Left forelimb (tissue), 1 donor: ENCODE measurements around the gene GTPBP6.
"Not testable (repeated sequence)": the region's sequence is repeated elsewhere in the genome, so short reads cannot be mapped to it uniquely, and the experiment has no call there.

ENCODE experiments used
- DNase-seq: peaks from one replicate; pipeline ENCODE4 v3.0.0-alpha.2; 2018; ENCODE audit warnings: low spot score

Gene GTPBP6

DNA sequence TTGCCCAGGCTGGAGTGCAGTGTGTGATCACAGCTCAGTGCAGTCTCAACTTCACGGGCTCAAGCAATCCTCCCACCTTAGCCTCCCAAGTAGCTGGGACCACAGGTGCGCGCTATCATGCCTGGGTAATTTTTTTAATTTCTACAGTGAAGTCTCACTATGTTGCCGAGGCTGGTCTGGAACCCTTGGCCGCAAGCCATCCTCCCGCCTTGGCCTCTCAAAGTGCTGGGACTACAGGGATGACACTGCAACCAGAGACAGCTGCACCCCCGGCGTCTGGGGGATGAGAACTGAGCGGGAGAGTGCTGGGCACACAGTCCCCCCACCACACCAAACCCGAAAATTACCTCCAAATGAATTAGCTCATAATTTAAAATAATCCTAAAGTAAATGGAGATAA is 33.1 kb upstream of the GTPBP6 start:
- DNase-seq, result no peak

GRCh38 chrX:351324-351641 is 32.7 kb upstream of the GTPBP6 start:
- DNase-seq, result not testable (repeated sequence)

DNA sequence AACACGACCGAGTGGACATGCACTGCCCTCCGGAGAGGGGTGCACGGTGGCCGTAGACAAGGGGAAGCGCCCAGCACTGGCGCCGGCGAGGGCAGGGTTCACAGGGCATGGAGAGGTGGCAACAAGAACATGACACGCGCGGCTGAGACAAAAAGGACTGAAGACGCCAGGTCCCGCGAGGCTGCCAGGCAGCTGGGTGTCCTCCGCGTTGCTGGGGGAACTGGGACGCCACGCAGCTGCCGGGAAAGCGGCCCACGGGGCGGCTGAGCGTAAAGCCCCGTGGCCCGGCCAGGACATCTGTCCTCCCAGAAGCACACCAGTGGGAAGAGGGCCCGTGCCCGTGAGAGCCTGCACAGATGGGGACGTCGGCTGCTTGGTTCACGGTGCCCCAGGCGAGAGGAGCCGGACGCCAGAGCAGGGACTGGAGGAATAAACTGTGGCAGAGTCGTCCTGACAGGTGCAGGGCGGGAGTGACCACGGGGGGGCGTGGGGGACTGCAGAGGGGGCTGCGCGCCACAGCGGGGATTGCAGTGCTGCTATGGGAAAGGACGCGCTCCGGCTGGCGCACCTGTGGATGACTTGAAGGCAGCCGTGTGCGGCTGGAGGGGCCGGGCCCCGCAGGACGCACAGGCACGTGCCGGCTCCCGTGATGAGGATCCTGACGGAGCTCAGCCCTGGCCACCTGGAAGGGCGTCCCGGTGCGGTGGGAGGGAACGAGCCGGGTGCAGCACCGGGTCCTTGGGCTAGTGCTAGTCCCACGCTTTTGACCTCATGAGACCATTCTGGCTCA is 32.1 kb upstream of the GTPBP6 start:
- DNase-seq, result no peak

DNA sequence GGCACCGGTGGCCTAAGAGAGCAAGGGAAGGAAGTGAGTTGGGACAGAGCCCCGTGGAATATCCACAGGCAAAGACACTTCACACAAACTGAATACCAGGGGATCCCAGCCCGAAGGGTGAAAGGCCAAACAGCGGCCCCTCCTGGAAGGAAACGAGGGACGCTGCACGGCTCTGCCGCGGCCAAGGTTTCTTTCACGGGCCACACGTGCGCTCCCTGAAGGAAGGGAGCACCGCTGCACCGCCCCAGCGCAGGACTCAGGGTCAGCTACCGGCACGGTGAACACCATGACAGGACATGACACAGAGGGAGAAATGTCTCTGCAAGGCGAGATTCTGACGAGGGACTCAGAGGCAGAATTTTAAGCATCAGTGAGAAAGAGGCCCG is 31.5 kb upstream of the GTPBP6 start:
- no peak for DNase-seq

DNA sequence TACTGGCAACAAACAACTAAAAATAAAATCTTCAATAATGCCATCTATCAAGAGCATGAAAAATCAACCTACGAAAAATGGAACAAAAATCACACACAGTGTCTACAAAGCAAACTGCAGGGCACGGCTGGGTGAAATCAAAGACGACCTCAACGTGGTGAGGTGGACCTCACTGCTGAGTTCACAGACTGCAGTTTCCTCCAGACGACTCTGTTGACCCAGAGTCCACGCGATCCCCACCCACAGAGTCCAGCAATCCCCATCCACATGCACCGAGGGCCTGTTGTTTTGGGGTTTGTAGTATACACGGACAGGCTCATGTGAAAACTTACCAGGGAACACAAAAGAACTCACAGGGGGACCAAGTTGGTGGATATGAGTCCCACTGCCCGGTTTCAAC is 31.1 kb upstream of the GTPBP6 start:
- no peak for DNase-seq

- DNase-seq, result no peak
These were observed 30.6 kb upstream of the GTPBP6 start for GRCh38 chrX:349196-349595.

DNA sequence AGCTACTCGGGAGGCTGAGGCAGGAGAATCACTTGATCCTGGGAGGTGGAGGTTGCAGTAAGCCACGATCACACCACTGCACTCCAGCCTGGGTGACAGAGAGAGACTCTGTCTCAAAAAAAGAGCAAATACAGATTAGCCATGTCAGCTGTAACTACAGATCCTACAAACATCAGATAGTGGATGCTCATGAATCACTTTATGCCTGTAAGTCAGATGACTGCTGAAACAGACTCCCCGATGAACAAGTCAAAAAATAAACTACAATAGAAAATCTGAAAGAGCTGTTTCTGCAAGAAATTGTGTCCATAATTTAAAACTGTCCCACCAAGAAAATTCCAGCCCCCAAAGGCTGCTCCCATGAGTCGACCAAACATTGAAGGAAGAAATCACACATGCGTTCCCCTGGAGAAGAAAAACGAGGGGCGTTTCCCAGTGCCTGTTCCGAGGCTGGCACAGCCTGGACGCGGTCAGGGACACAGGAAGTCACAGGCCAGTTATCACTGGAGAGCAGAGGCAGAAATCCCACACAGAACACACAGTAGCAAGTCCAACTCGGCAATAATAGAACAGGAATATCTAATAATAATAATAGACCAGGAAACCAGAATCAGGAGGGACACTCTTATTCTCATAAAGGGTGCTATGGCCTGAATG is 30.0 kb upstream of the GTPBP6 start:
- no peak for DNase-seq

GRCh38 chrX:347351-348117 is 28.9 kb upstream of the GTPBP6 start:
- no peak for DNase-seq

GRCh38 chrX:346034-346813 is 27.6 kb upstream of the GTPBP6 start:
- no peak for DNase-seq

DNA sequence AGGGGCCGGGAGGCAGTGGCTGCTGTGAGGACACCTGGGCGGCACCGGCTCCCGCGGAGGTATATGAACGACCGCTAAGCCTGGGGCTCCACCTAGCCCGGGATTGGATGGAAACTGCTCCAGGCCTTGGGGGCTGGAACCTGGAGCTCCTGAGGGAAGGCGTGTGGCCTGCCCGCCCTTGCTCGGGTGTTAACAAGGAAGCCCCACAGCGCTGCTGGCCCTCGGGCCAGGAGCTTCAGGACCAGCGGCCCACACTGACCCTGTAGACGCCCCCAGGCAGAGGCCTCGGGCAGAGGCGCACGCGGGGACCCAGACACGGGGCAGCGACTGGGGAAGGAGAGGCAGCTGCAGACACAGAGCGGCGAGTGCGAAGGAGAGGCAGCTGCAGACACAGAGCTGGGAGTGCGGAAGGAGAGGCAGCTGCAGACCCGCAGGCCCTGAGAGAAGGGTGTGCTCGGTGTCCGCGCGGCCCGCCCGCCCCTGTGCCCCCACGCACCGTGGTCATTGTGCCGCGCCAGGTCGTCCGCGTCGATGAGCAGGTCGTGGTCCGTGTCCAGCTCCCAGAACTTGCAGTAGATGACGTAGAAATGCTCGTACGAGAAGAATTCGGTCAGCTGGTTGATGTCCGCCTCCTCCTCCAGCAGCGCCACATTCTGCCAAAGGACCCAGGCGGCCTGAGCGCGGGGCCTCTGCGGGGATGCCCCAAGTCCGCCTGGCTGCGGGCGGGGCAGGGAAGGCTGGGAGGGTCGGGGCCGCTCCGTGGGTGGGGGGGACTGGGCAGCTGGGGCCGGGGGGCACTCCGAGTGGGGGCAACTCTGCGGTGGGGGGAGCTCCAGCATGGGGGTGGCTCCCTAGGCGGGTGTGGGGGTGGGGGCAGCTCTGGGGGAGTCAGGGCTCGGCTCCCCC is 26.7 kb upstream of the GTPBP6 start:
- no peak for DNase-seq

DNA sequence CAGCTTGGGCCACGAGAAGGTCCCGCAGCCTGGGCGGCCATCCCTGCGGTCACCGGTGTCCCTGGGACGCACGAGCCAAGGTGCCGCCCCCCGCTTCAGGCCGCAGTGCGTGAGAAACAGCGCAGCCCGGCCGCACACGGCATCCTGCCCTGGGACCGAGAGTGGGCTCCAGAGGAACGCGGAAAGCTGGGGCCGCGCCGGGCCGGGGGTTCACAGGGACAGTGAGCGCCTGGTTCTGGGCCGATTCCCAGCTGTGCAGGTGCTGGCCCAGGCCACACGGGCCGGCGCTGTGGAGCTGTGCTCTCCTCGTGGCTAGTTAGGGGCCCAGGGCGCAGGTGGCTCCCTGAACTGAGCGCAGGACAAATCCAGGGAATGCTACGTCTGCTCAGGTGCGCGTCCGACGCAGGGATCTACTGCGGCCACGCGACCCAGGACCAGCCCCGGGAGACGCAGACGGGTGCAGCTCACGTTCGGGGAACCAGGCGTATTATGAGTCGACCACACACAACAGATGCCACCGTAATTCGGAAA is 25.8 kb upstream of the GTPBP6 start:
- no peak for DNase-seq

DNA sequence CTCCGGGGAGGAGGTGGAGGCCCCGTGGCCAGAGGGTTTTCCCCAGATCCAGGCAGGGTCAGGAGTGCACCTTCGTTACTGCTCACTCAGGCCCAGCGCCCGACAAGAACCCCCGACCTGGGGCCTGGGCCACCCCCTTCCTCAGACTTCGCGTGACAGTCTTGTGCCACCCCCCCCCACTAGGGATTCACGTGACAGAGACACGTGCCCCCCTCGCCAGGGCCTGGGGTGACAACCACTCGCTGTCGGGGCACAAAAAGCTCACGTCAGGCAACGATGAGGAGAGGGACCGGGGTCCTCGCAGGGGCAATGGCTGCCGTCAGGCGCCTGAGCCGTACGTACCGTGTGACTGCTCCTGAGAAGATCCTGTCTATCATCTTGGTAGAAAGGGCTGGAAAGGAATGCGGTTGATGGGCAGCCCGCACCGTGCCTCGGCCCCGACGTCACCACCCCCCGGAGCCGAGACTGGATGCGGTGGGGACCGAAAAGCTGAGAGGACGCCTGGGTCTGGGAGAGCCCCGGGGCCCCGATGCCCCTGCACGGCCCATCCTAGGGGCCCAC is 23.0 kb upstream of the GTPBP6 start:
- DNase-seq, result no peak

DNA sequence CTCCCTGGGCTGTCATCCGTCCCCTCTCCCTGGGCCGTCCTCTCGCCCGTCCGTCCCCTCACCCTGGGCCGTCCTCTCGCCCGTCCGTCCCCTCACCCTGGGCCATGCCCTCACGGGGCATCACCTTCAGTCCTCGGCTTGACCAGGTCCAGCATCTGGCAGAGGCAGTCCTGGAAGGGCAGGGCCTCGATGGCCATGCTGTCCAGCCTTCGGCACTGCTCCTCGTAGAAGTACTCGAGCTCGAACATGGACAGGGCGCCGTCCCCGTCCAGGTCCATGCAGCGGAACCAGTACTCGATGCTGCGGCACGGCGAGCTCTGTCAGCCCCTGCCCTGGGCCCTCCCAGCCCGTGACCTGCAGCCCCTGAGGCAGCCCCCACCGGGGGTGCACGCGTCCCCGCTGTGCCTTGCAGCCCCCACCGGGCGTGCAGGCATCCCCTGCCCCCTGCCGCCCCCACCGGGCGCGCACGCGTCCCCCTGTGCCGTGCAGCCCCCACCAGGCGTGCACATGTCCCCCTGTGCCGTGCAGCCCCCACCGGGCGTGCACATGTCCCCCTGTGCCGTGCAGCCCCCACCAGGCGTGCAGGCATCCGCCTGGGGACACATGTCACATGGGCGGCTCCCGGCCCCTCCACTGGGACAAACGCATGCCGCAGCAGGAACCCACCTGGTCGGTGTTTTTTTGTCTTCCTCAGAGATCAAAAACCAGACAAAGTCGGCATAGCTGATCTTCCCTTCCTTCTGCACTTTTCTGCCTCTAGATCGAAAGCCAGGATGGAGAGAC is 22.2 kb upstream of the GTPBP6 start:
- no peak for DNase-seq

DNA sequence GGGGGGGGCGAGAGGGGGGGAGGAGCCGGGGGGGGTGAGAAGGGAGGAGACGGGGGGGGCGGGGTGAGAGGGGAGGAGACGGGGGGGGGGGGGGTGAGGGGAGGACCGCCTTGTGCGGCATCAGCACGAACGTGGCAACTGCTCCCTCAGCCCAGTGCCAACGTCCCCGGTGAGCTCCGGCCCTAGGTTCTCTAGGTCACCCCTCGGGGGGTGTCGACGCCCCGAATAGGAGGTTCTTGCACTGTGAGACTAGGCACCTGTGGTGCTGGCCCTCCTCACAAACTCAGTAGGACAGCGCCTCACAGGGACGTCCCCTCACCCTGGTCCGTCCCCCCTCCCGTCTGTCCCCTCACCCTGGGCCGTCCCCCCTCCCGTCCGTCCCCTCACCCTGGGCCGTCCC is 21.5 kb upstream of the GTPBP6 start:
- no peak for DNase-seq

- no peak for DNase-seq
These were observed 20.3 kb upstream of the GTPBP6 start for GRCh38 chrX:338836-339400.

- no peak for DNase-seq
These were observed 19.8 kb upstream of the GTPBP6 start for GRCh38 chrX:338281-338835.

GRCh38 chrX:337331-337831 is 18.8 kb upstream of the GTPBP6 start:
- DNase-seq, result no peak

DNA sequence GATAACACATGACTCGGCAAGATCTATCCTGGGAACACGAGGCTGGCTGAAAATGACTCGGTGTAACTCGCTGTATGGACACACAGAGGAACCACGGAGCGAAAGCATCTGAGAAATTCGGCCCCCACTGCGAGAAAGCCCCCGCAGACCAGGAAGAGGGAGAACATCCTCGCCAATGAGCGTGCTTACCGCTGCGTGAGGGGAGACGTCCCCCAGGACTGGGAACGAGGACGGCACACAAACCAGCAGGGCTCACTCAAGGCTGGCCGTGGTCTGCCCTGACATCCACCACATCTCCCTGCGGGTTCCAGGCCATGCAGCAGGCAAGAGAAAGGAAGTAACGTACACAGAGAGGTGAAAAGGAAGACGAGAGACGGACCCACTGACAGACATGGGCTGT is 17.6 kb upstream of the GTPBP6 start:
- DNase-seq, result no peak

- no peak for DNase-seq
These were observed 17.2 kb upstream of the GTPBP6 start for GRCh38 chrX:335758-336155.
